GM12878 (cell line): ENCODE measurements around the gene NRXN3. TPM values are rescaled to one million over a fixed set of nuclear protein-coding genes. Genes with fewer than 3 reads are reported as not detected.

Experiments
- ATAC-seq: fragments of 200-7000 bp; cut with Tn5 transposase; 3 replicates; pipeline ENCODE4 v1.9.1; 2020; ENCODE audit warnings: mild to moderate bottlenecking, moderate library complexity
- BruUV-seq: library from RNA; stranded (reverse); fragments of 400-500 nt; replicated peaks from 2 replicates; lab custom pipeline; 2021; lab: Mats Ljungman, UMichigan
- CTCF ChIA-PET: fragments of 300-600 bp; sonication (Branson Sonifier 250); formaldehyde crosslinking; extraction: SDS; loops from one replicate; lab custom pipeline; 2021; ENCODE audit warnings: inconsistent platforms; lab: Yijun Ruan, JAX
- POLR2A ChIA-PET: fragments of 350-600 bp; formaldehyde crosslinking; extraction: SDS; loops from one replicate; lab custom pipeline; 2021; ENCODE audit warnings: inconsistent platforms; lab: Charles Lee
- RAD21 ChIA-PET: fragments of 300-600 bp; sonication (Branson Sonifier 250); formaldehyde crosslinking; loops from one replicate; lab custom pipeline; 2023; ENCODE audit warnings: antibody characterized with exemption; ENCODE audit not compliant: unreplicated experiment; lab: Charles Lee
- SMC1A ChIA-PET: fragments of 300-600 bp; sonication (Branson Sonifier 250); formaldehyde crosslinking; loops from one replicate; lab custom pipeline; 2023; ENCODE audit not compliant: unreplicated experiment, uncharacterized antibody; lab: Charles Lee
- DNase-seq: peaks from one replicate; pipeline ENCODE4 v3.0.0-alpha.2; 2011; ENCODE audit warnings: low read depth, low spot score
- FAIRE-seq: peaks from 3 replicates; lab custom pipeline; 2011; peaks lifted over from hg19 to GRCh38; lab: Jason Lieb, UNC
- H2AFZ ChIP-seq: 2 replicates; pipeline ENCODE4 v1.6.0; 2011; ENCODE audit warnings: low read depth, low read length, control low read depth; ENCODE audit not compliant: control insufficient read depth
- H3K27ac ChIP-seq: 2 replicates; pipeline ENCODE4 v1.5.1; 2011; ENCODE audit warnings: control low read depth; ENCODE audit not compliant: control insufficient read depth, insufficient read depth
- H3K27me3 ChIP-seq, 2 experiments: replicated peaks in 1 of 2; 2 replicates each; pipeline versions ENCODE4 v1.6.0 to v1.6.1; 2011; ENCODE audit warnings: low read length in 1 of 2; ENCODE audit not compliant: control insufficient read depth in 2 of 2, insufficient read depth in 2 of 2
- H3K36me3 ChIP-seq, 2 experiments: 2 replicates each; pipeline ENCODE4 v1.5.1; 2011; ENCODE audit warnings: low read length in 1 of 2; ENCODE audit not compliant: control insufficient read depth in 2 of 2, insufficient read depth in 2 of 2
- H3K4me1 ChIP-seq: 2 replicates; pipeline ENCODE4 v1.6.1; 2011; ENCODE audit warnings: mild to moderate bottlenecking, low read length, moderate library complexity, mixed read lengths; ENCODE audit not compliant: control insufficient read depth, insufficient read depth
- H3K4me2 ChIP-seq: 2 replicates; pipeline ENCODE4 v1.6.0; 2011; ENCODE audit warnings: control low read depth; ENCODE audit not compliant: control insufficient read depth, insufficient read depth
- H3K4me3 ChIP-seq: fragments of 200-600 bp; sonication (generic); 2 replicates; pipeline ENCODE4 v1.5.1; 2016
- H3K79me2 ChIP-seq: 2 replicates; pipeline ENCODE4 v1.6.0; 2011; ENCODE audit warnings: low read length; ENCODE audit not compliant: control insufficient read depth, insufficient read depth
- H3K9ac ChIP-seq: 2 replicates; pipeline ENCODE4 v1.8.0; 2011; ENCODE audit warnings: low read length, control low read depth, mixed read lengths; ENCODE audit not compliant: control insufficient read depth, insufficient read depth
- H3K9me3 ChIP-seq: replicated peaks from 3 replicates; pipeline ENCODE4 v1.5.1; 2011; ENCODE audit warnings: mild to moderate bottlenecking, low read length; ENCODE audit not compliant: control insufficient read depth, insufficient read depth
- H4K20me1 ChIP-seq: 2 replicates; pipeline ENCODE4 v1.6.0; 2011; ENCODE audit not compliant: control insufficient read depth, insufficient read depth
- BCLAF1 ChIP-seq: fragments of 450-650 bp; IDR thresholded peaks from 2 replicates; pipeline ENCODE4 v1.6.1; 2017; ENCODE audit warnings: antibody characterized with exemption, mild to moderate bottlenecking, moderate library complexity
- CBX5 ChIP-seq: sonication (generic); IDR thresholded peaks from 2 replicates; pipeline ENCODE4 v1.6.1; 2016; ENCODE audit warnings: low read depth, moderate library complexity, mild to moderate bottlenecking, inconsistent platforms
- CEBPZ ChIP-seq: fragments of 150-350 bp; IDR thresholded peaks from 2 replicates; pipeline ENCODE4 v1.6.1; 2016; ENCODE audit warnings: low read depth, low read length
- CREM ChIP-seq: IDR thresholded peaks from 2 replicates; pipeline ENCODE4 v1.6.1; 2014; ENCODE audit warnings: antibody characterized with exemption, low read depth
- NFXL1 ChIP-seq: fragments of 450-650 bp; IDR thresholded peaks from 2 replicates; pipeline ENCODE4 v1.6.1; 2017; ENCODE audit warnings: antibody characterized with exemption, mild to moderate bottlenecking, borderline replicate concordance
- NRF1 ChIP-seq: conservative IDR thresholded peaks from 2 replicates; pipeline ENCODE4 v1.6.1; 2011; ENCODE audit warnings: mild to moderate bottlenecking, low read depth, low read length, improper control_type of control experiment
- PAX8 ChIP-seq: fragments of 450-650 bp; IDR thresholded peaks from 2 replicates; pipeline ENCODE4 v1.6.1; 2017; ENCODE audit warnings: mild to moderate bottlenecking, moderate library complexity
- POLR2AphosphoS5 ChIP-seq: IDR thresholded peaks from 2 replicates; pipeline ENCODE4 v1.6.1; 2011; ENCODE audit warnings: mild to moderate bottlenecking, low read length, inconsistent platforms
- PRDM15 ChIP-seq: fragments of 450-650 bp; formaldehyde crosslinking; IDR thresholded peaks from 2 replicates; pipeline ENCODE4 v1.4.0; 2020; ENCODE audit warnings: mild to moderate bottlenecking, moderate library complexity
- TCF12 ChIP-seq: IDR thresholded peaks from 2 replicates; pipeline ENCODE4 v1.6.1; 2011; ENCODE audit warnings: low read depth, mild to moderate bottlenecking, low read length
- ZNF384 ChIP-seq: IDR thresholded peaks from 2 replicates; pipeline ENCODE4 v1.6.1; 2012; ENCODE audit warnings: low read depth, mild to moderate bottlenecking, low read length, improper control_type of control experiment, borderline replicate concordance
- WGBS: methylation state at CpG from one replicate; pipeline ENCODE4 v1.1.6; 2016; ENCODE audit warnings: low lambda C conversion rate; ENCODE audit not compliant: insufficient replicate concordance, insufficient coverage; ENCODE audit errors: missing lambda C conversion rate; 5-methylcytosine and 5-hydroxymethylcytosine counted together
- in situ Hi-C: fragments of 300-500 bp; cut with MboI; formaldehyde crosslinking; loops from 9 replicates; pipeline ENCODE4 v1.14.3; 2018; ENCODE audit warnings: mixed read lengths
- intact Hi-C: fragments of 100-400 bp; cut with micrococcal nuclease; formaldehyde crosslinking; loops from one replicate; pipeline ENCODE4 v1.14.2; 2022; ENCODE audit not compliant: unreplicated experiment
- polyA plus RNA-seq, 11 experiments: library from polyadenylated mRNA; depleted of rRNA in 4 of 11; unstranded in 6 of 11; stranded (reverse) in 5 of 11; fragments of >200 nt; fragmentation: Nextera tagmentation in 4 of 11; fragmentation: Illumina TruSeq in 1 of 11; extraction: Ambion mirVana in 4 of 11; extraction: Trizol in 1 of 11; gene quantifications; 1 replicate in 1 of 11; 2 replicates in 10 of 11; pipeline versions ENCODE4 v1.2.1 to v1.2.3, GENCODE V29; 2011 to 2016; ENCODE audit warnings: inconsistent platforms in 2 of 11, missing spikeins in 2 of 11, low read depth in 1 of 11
- total RNA-seq, 4 experiments: library from RNA; depleted of rRNA in 3 of 4; stranded (reverse); fragments of >200 nt in 3 of 4; fragmentation: Illumina TruSeq in 1 of 4; extraction: Trizol in 1 of 4; gene quantifications; 2 replicates each; pipeline versions ENCODE4 v1.2.1 to v1.2.3, GENCODE V29; 2013 to 2021

The NRXN3 gene
- total and polyA plus RNA-seq, 10 of the 15 experiments (the other 5 are each of a cell fraction or from before 2014, with no cell fraction given): 0.52 to 3.3 (median 1.4) TPM

GRCh38 chr14:79896009-79896408 is 1725.8 kb downstream of the NRXN3 start:
- BruUV-seq: no TSS peak
- H3K4me1 ChIP-seq: no peaks in the 10 kb centered on the region
- H3K9me3 ChIP-seq: no peaks in the 10 kb centered on the region
- no peak overlapping the region for H3K4me2 ChIP-seq
- intact Hi-C loops (no loop called here), in situ Hi-C loops (no loop called here)
- no peaks in the 10 kb centered on the region for H3K36me3 ChIP-seq
- H2AFZ ChIP-seq: no peak overlapping the region
- 0% methylated on average over 1 of the region's 1 CpG for WGBS
- no peak overlapping the region for H3K9ac ChIP-seq
- CTCF ChIA-PET: no interaction called here
- RAD21 ChIA-PET: no interaction called here
- no peak overlapping the region for H3K27ac ChIP-seq
- no peak for ATAC-seq
- POLR2A ChIA-PET: no interaction called here
- no peak for FAIRE-seq
- H3K4me3 ChIP-seq: no peak overlapping the region
- H4K20me1 ChIP-seq: no peaks in the 10 kb centered on the region
- SMC1A ChIA-PET: no interaction called here
- DNase-seq: no peak
- H3K79me2 ChIP-seq: no peaks in the 10 kb centered on the region
- H3K27me3 ChIP-seq: no peaks in the 10 kb centered on the region
- TF ChIP-seq PRDM15 (CRISPR knock-in tag) (no peak), TCF12 (no peak), PAX8 (no peak), NFXL1 (no peak), CREM (no peak), CBX5 (no peak), ZNF384 (no peak), POLR2AphosphoS5 (no peak), CEBPZ (no peak), BCLAF1 (no peak), NRF1 (no peak)
